Kidney (tissue), 14 donors: ENCODE data around the gene PLCD1. TPM values are rescaled to one million over a fixed set of nuclear protein-coding genes. Genes with fewer than 3 reads are reported as not detected.
A peak's percentile ranks its signal among the peaks of the same experiment; 100 is the strongest.

Source experiments
- DNase-seq, 5 donors: peaks; one replicate each; pipeline ENCODE4 v3.0.0-alpha.2; 2013 to 2020
- FAIRE-seq: peaks from 2 replicates; lab custom pipeline; 2012; peaks lifted over from hg19 to GRCh38; lab: Jason Lieb, UNC
- H3K27ac ChIP-seq, 2 donors: one replicate each; pipeline ENCODE4 v1.7.0; 2013; ENCODE audit warnings: low read depth in 2 of 2, low read length in 2 of 2, inconsistent platforms in 1 of 2
- H3K27me3 ChIP-seq: one replicate; pipeline ENCODE4 v1.7.1; 2013; ENCODE audit warnings: low read length, inconsistent platforms; ENCODE audit not compliant: control insufficient read depth, insufficient read depth
- H3K36me3 ChIP-seq, 3 donors: one replicate each; pipeline versions ENCODE4 v1.7.0 to v1.7.1; 2013; ENCODE audit warnings: low read length in 3 of 3, control low read depth in 1 of 3, inconsistent platforms in 1 of 3; ENCODE audit not compliant: insufficient read depth in 3 of 3, control insufficient read depth in 2 of 3
- H3K4me1 ChIP-seq, 3 donors: one replicate each; pipeline versions ENCODE4 v1.7.0 to v1.7.1; 2013; ENCODE audit warnings: low read length in 3 of 3, inconsistent platforms in 1 of 3, low read depth in 1 of 3; ENCODE audit not compliant: control insufficient read depth in 2 of 3, insufficient read depth in 2 of 3
- H3K4me3 ChIP-seq, 3 donors: one replicate each; pipeline versions ENCODE4 v1.7.0 to v1.8.1; 2013; ENCODE audit warnings: low read length in 3 of 3, control low read depth in 1 of 3, inconsistent platforms in 1 of 3
- H3K9ac ChIP-seq, 3 donors: one replicate each; pipeline versions ENCODE4 v1.7.0 to v1.7.1; 2013; ENCODE audit warnings: low read length in 3 of 3, control low read depth in 1 of 3, inconsistent platforms in 1 of 3
- H3K9me3 ChIP-seq, 3 donors: one replicate each; pipeline versions ENCODE4 v1.7.0 to v1.7.1; 2013; ENCODE audit warnings: low read length in 3 of 3, control low read depth in 1 of 3, inconsistent platforms in 1 of 3; ENCODE audit not compliant: control insufficient read depth in 2 of 3, insufficient read depth in 1 of 3
- CTCF ChIP-seq: IDR thresholded peaks from 3 replicates; pipeline ENCODE4 v1.5.1; 2012; ENCODE audit warnings: mild to moderate bottlenecking, moderate library complexity, borderline replicate concordance; ENCODE audit not compliant: insufficient read depth; ENCODE audit errors: extremely low read depth
- intact Hi-C: fragments of 100-400 bp; cut with DNase I; formaldehyde crosslinking; loops from one replicate; pipeline ENCODE4 v1.11.1; 2022
- polyA plus RNA-seq: library from polyadenylated mRNA; stranded (reverse); fragments of 350-450 nt; fragmentation: Illumina TruSeq; extraction: RNeasy Lipid Tissue Mini Kit (QIAGEN cat#74804); gene quantifications from one replicate; pipeline ENCODE4 v1.2.3, GENCODE V29; 2014; ENCODE audit warnings: low read depth, low replicate concordance; ENCODE audit not compliant: insufficient read depth
- total RNA-seq: library from RNA; stranded (reverse); fragmentation: NEBNext Ultra II Directional; extraction: Animal tissue kit (Norgen Biotek cat#: 25700); gene quantifications from one replicate; pipeline ENCODE4 v1.2.1, GENCODE V29; 2021
- donor health status: control.
- donor health status: control.
- donor health status: control.
- donor health status: control.
- donor health status: control.
- donor health status: DM: yes; HTN: yes; CAD: no.
- donor health status: Normal renal cell carcinoma (clear cell type).

The PLCD1 gene
- total and polyA plus RNA-seq, 2 donors from 2014 or later = 39.1 to 50.0 TPM

GRCh38 chr3:37999836-38000235, 29.6 kb downstream of the PLCD1 start:
- intact Hi-C loops = no loop called here
- no peaks in the 10 kb centered on the region for H3K27me3 ChIP-seq
- no peaks in the 10 kb centered on the region for H3K9me3 ChIP-seq
- H3K9ac ChIP-seq = no peak overlapping the region
- peaks cover 0 to 3% (median 3%) of the 10 kb centered on the region in 3 donors for H3K36me3 ChIP-seq
- DNase-seq (peak in 2 of 5 donors; percentile 27 to 41), FAIRE-seq (no peak)
- H3K27ac ChIP-seq = no peak overlapping the region
- no peak for TF ChIP-seq CTCF
- H3K4me3 ChIP-seq = no peak overlapping the region
- peaks cover 0 to 25% (median 7%) of the 10 kb centered on the region in 3 donors for H3K4me1 ChIP-seq

GRCh38 chr3:37997791-37998370, 31.6 kb downstream of the PLCD1 start:
- H3K9me3 ChIP-seq = no peaks in the 10 kb centered on the region
- no peaks in the 10 kb centered on the region for H3K27me3 ChIP-seq
- DNase-seq = peak in 2 of 5 donors; percentile 74 to 79
- no peak for FAIRE-seq
- no peak for TF ChIP-seq CTCF
- no peak overlapping the region for H3K4me3 ChIP-seq
- H3K36me3 ChIP-seq = peaks cover 0 to 3% (median 3%) of the 10 kb centered on the region in 3 donors
- H3K27ac ChIP-seq = peak overlapping the region in 1 of 2 donors; percentile 90
- H3K4me1 ChIP-seq = peaks cover 0 to 24% (median 7%) of the 10 kb centered on the region in 3 donors
- intact Hi-C loops = no loop called here
- no peak overlapping the region for H3K9ac ChIP-seq

- DNase-seq = peak in 2 of 5 donors; percentile 66 to 75
- FAIRE-seq = no peak
- Histone ChIP-seq H3K4me1 (peaks cover 0 to 24% (median 7%) of the 10 kb centered on the region in 3 donors), H3K9me3 (no peaks in the 10 kb centered on the region), H3K27ac (no peak overlapping the region), H3K9ac (no peak overlapping the region), H3K27me3 (no peaks in the 10 kb centered on the region), H3K4me3 (no peak overlapping the region), H3K36me3 (peaks cover 0 to 3% (median 3%) of the 10 kb centered on the region in 3 donors)
- no peak for TF ChIP-seq CTCF
- intact Hi-C loops = no loop called here
These were observed 32.1 kb downstream of the PLCD1 start for GRCh38 chr3:37997342-37997741.
